GM19395 (cell line): Measurements from ENCODE around the gene PCCA.
"Not testable (repeated sequence)": the region's sequence is repeated elsewhere in the genome, so short reads cannot be mapped to it uniquely, and the experiment has no call there.

Experiments used
- ATAC-seq: cut with Tn5 transposase; IDR thresholded peaks from one replicate; pipeline ENCODE4 v1.9.1; 2021; ENCODE audit warnings: mild to moderate bottlenecking, moderate library complexity; ENCODE audit not compliant: unreplicated experiment

The PCCA gene

DNA sequence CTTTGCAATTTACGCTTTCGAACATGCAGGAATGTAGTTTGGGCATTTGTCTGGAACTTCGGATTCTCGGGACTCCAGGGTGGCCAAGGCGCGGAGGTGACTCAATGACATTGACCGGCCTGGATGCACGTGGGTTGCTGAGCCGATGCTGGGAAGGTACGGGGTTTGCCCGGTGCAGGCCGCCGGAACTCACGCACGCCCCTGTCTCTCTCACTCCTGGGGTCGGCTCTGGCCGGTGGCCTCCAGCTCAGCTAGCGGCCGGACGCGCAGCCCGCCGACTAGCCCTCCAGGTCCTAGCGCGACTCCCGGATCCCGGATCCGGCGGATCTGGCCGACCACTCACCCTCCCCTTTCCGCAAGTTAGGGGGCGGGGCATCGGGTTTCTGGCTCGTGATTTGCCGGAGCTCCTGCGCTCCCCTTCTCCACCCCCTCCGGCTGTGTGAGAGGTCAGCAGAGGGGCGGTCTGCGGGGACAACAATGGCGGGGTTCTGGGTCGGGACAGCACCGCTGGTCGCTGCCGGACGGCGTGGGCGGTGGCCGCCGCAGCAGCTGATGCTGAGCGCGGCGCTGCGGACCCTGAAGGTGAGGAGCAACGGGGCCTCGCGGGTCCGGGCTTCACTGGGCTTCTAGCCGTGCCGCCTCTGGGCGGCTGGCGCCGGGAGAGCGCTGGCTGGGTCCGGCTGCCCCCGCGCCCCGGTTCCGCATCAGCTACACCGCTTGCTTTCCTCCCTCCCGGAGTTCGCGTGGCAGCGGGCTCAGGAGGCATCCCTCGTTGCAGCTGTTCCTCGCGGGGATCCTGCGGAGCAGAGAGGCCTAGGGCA lies at the start of gene PCCA:
TSS of gene PCCA (plus strand) at position 450 of the 821 bp plus-strand sequence. CDS start at position 478, 28 bp downstream.
- peak; percentile 97 for ATAC-seq

GRCh38 chr13:100039740-100040139 lies 49.2 kb upstream of the PCCA start:
- no peak for ATAC-seq

DNA sequence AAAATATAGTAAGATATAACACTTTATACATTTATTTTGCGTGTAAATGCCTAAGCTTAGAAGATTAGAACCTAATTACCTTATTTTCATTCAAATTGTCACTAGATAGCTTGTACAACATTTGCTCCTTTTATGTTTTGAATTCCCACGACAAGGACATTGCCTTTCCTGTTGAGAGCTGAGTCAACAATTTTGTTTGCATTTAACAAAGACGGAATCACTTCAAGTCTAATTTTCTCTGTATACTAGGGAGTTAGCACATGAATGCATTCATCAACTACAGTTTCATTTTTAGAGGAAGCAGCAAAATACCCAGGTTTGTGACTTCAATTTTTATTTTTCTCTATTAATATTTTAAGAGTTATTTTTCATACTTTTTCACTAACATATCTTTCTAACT lies 48.7 kb upstream of the PCCA start:
- no peak for ATAC-seq

DNA sequence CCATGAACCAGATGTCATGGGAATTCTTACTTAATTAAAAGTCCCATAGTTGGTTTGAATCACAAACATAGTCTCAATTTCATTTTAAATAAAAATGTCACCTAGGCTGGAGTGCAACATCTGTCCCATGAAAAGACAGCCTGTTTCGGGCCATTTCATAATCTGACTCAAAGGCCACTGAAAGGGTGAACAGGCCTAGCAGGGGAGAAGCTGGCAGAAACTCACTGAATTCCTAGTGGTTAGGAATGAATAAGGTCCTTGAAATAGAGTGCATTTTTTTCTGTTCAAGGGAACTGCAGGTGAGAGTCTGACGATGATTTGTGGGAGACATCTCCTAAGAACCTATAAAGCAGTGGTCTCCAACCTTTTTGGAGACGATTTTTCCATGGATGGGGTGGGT lies 44.0 kb upstream of the PCCA start:
- ATAC-seq: no peak

DNA sequence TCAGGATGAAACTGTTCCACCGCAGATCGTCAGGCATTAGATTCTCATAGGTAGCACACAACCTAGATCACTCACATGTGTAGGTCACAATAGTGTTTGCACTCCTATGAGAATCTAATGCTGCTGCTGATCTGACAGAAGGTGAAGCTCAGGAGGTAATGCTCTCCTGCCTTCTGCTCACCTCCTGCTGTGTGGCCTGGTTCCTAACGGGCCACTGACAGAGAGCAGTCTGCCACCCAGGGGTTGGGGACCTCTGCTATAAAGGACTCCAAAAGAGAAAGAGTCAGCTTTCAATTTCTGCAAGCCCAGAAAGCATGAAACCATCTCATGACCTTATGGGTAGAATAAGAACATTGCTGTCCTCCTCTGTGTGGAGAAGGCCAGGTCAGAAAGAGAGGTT lies 43.5 kb upstream of the PCCA start:
- ATAC-seq: no peak

DNA sequence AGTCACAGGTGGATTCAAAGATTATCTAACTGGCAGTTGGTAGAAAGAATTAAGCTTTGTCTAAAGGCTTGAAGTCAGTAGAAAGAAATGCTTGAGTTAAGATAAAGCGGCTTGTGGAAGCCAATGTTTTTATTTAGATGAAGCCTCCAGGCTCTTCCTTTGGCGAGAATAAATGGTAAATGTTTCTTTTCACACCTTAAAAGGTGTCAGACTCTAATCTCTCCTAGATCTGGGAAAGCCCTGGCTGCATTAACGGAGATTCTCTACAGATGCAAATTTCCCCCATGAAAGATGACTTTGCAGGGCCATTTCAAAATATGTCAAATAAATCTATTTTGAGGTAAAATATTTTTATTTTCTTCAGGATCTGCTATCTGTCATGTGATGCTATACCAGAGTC lies 37.8 kb upstream of the PCCA start:
- ATAC-seq: no peak

- ATAC-seq: no peak
Measured at GRCh38 chr13:100059827-100060226, 29.1 kb upstream of the PCCA start.

- ATAC-seq: no peak
Measured at GRCh38 chr13:100063333-100063732, 25.6 kb upstream of the PCCA start.

DNA sequence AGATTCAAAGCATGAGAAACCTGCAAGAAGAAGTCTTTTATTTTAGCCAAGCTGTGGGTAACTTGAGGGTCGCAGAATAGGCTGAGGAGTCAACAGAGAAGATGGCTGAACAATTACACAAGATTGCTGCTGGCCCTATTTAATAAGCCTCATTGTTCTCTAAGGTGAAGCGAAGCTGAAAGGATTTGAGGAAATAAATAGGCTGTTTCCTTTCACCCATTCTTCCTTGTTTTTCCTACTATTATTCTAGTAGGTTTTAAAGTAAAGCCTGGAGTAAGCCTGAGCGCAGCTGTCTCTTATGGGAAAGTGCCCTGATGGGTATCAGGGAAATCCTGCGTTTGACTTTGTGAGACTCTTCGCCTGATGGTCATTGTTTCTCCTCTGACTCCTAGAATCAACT lies 25.0 kb upstream of the PCCA start:
- ATAC-seq: no peak

GRCh38 chr13:100068133-100068931 lies 20.6 kb upstream of the PCCA start:
- no peak for ATAC-seq

DNA sequence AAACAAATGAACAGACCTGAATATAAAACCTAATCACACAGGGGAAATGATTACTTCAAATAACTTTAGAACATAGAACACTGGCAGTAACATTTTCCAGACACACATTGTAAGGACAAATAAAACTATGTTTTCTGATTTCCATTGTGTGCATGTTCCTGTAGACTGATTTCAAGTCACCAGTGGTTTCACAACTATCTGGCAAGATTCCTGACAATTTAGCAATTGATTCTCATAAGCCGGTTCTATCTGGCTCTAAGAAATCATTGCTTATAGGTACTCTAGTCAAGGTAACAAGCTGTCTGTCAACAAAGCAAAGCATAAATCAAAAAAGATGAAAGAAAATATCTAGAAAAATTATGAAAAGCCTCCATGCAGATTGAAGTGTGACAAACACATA lies 19.6 kb upstream of the PCCA start:
- ATAC-seq: no peak

DNA sequence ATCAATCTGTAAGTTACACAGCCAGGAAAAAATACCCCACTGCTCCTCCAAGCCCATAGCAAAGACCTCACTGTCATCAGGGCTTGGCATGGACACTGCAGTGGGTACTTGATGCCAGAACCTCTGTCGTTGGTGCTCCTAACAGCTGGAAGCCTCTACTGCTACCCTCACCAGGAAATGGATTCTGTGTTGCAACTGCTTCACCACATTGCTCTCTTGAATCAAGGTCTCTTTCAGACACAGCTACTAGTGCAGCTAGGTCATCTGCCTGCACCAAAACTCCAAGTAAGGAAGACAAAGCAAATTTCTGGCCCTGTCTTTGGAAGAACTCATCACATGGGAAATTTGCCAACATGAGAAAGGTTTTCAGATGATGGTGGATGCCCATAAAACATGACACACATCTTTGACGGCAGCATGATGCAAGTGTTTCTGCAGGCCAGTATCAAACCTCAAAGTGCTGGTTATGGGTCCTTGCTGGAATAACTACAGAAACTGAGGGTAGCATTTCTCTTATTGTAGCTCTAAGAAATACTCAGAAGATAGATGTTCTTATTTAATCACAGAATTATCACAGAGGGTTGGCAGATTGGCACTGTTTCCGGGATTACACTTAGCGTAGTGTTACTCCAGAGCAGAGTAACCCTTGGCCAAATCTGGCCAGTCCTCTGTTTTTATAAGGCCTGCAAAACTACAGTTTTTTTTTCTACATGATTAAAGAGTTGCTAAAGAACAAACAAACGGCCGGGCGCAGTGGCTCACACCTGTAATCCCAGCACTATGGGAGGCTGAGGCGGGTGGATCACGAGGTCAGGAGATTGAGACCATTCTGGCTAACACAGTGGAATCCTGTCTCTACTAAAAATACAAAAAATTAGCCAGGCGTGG lies 12.9 kb upstream of the PCCA start:
- ATAC-seq: no peak

DNA sequence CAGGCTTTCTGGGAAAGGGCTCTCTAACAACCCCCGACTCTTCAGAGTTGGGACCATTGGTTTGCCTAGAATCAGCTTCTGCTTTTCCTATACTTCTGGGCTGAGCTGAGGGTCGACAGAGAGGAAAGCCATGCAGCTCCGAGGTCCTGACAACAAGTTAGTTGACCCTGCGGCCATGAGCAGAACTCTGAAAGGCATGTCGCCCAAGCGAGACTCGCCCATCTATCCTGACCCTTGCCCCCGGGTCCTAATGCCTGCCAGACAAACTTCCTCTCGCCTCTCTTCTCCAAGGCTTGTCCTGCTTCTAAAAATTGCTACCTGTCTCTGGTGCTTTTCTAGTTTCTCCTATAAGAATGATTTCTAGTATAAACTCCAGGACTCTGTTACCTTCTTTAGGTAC lies 9.9 kb upstream of the PCCA start:
- ATAC-seq: not testable (repeated sequence)

DNA sequence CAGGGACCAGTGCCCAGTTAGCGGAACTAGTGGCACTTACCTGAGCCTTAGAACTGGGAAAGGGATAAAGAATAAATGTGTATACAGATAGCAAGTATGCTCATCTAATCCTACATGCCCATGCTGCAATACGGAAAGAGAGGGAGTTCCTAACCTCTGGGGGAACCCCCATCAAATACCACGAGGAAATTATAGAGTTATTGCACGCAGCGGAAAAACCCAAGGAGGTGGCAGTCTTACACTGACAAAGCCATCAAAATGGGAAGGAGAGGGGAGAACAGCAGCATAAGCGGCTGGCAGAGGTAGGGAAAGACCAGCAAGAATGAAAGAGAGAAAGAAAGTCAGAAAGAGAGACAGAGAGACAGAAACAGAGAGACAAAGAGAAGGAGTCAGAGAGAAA lies 5.5 kb upstream of the PCCA start:
- not testable (repeated sequence) for ATAC-seq

- ATAC-seq: no peak
Measured at GRCh38 chr13:100088273-100088643, 635 bp upstream of the PCCA start.

DNA sequence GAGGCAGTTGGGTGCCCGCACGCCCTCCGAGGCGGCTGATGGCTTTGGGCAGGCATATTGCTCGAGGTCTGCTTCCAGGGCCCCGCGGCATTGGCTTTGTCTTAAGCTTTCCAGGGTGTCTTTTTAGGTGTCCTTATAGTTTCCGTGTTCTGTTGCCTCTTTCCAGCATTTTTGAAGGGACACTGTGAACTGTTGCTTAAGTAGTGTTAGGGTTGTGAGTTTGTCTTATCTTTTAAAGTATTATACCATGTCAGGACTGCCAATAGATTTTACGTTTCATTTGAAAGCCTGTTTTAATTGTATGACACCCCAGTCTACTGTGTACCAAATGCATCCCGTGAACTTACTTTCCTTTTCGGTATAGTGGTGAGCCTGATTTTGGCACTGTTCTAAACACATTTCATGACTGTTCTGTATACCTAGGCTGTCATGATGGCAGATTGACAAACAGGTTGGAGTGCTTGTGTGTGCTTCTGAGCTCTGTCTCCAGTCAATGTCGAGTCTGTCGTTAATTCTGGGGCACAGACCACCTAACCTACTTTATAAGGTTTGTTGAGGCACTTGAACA lies 656 bp downstream of the PCCA start:
- peak; percentile 42 for ATAC-seq

DNA sequence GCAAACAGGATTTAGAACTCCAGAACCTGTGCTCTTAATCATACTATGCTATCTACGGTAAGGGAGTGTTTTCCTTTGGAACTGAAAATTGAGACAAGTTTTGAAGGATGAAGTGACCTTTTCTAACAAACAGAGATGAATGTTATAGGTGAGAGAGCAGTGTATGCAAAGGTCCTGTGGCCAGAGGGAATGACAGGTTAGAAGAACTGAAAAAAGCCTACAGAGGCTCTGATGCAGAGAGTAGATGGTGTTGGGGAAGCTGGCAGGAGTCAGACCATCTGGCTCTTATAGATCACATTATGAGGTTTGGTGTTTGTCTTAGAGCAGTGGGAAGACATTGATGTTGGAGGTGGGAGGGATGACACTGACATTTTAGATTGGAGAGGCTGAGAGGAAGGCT lies 2.0 kb downstream of the PCCA start:
- no peak for ATAC-seq

- no peak for ATAC-seq
Measured at GRCh38 chr13:100091391-100091790, 2.5 kb downstream of the PCCA start.

- not testable (repeated sequence) for ATAC-seq
Measured at GRCh38 chr13:100092273-100092672, 3.4 kb downstream of the PCCA start.

- no peak for ATAC-seq
Measured at GRCh38 chr13:100095498-100095897, 6.6 kb downstream of the PCCA start.

GRCh38 chr13:100096526-100096925 lies 7.6 kb downstream of the PCCA start:
- no peak for ATAC-seq
